Endothelial cell of umbilical vein (primary cell): ENCODE data around the gene ZNF699. TPM values are rescaled to one million over a fixed set of nuclear protein-coding genes. Genes with fewer than 3 reads are reported as not detected.

Source experiments
- BruUV-seq: library from RNA; stranded (reverse); fragments of 400-500 nt; replicated peaks from 2 replicates; lab custom pipeline; 2021; lab: Mats Ljungman, UMichigan
- CTCF ChIA-PET: fragments of 300-600, 350-600 bp; sonication (Branson Sonifier 250); formaldehyde crosslinking; loops from one replicate; lab custom pipeline; 2021; ENCODE audit warnings: antibody characterized with exemption, inconsistent platforms; lab: Charles Lee
- POLR2A ChIA-PET: fragments of 300-600, 350-600 bp; sonication (Branson Sonifier 250); formaldehyde crosslinking; loops from one replicate; lab custom pipeline; 2021; ENCODE audit warnings: antibody characterized with exemption, inconsistent platforms; lab: Charles Lee
- DNase-seq: peaks from one replicate; pipeline ENCODE4 v3.0.0-alpha.2; 2011; ENCODE audit warnings: low read depth, low spot score
- FAIRE-seq: peaks from 2 replicates; lab custom pipeline; 2011; peaks lifted over from hg19 to GRCh38; lab: Jason Lieb, UNC
- H2AFZ ChIP-seq: 2 replicates; pipeline ENCODE4 v1.6.0; 2012; ENCODE audit warnings: low read depth, low read length, control low read depth, inconsistent platforms
- H3K27ac ChIP-seq: 2 replicates; pipeline ENCODE4 v1.5.1; 2011; ENCODE audit warnings: low read depth, mild to moderate bottlenecking, control low read depth, low read length, moderate library complexity; ENCODE audit not compliant: insufficient read depth
- H3K27me3 ChIP-seq, 2 experiments: 2 replicates each; pipeline versions ENCODE4 v1.6.0 to v1.6.1; 2011; ENCODE audit warnings: low read length in 2 of 2, mixed read lengths in 1 of 2; ENCODE audit not compliant: control insufficient read depth in 2 of 2, insufficient read depth in 2 of 2
- H3K36me3 ChIP-seq, 2 experiments: 2 replicates in 1 of 2; 3 replicates in 1 of 2; pipeline ENCODE4 v1.5.1; 2011; ENCODE audit warnings: low read length in 2 of 2, mild to moderate bottlenecking in 1 of 2, moderate library complexity in 1 of 2; ENCODE audit not compliant: control insufficient read depth in 2 of 2, insufficient read depth in 2 of 2; ENCODE audit errors: extremely low read depth in 1 of 2
- H3K4me1 ChIP-seq: 3 replicates; pipeline ENCODE4 v1.5.1; 2011; ENCODE audit warnings: mild to moderate bottlenecking, low read length; ENCODE audit not compliant: control insufficient read depth, insufficient read depth; ENCODE audit errors: extremely low read depth
- H3K4me2 ChIP-seq: 2 replicates; pipeline ENCODE4 v1.6.1; 2011; ENCODE audit warnings: low read length, control low read depth, mixed read lengths; ENCODE audit not compliant: insufficient read depth
- H3K4me3 ChIP-seq, 3 experiments: fragments of 200-600 bp in 1 of 3; sonication (generic), shearing (Covaris generic) in 1 of 3; replicated peaks in 1 of 3; 2 replicates each; pipeline ENCODE4 v1.5.1; 2011 to 2016; ENCODE audit warnings: control low read depth in 3 of 3, low read length in 3 of 3, mild to moderate bottlenecking in 2 of 3, inconsistent platforms in 1 of 3, low read depth in 1 of 3, moderate library complexity in 1 of 3; ENCODE audit not compliant: insufficient read depth in 1 of 3
- H3K79me2 ChIP-seq: 2 replicates; pipeline ENCODE4 v1.6.0; 2012; ENCODE audit warnings: low read length, inconsistent platforms; ENCODE audit not compliant: control insufficient read depth, insufficient read depth
- H3K9ac ChIP-seq: replicated peaks from 2 replicates; pipeline ENCODE3; 2011; ENCODE audit warnings: low read length, control low read depth; ENCODE audit not compliant: insufficient read depth; ENCODE audit errors: extremely low read depth
- H3K9me1 ChIP-seq: replicated peaks from 3 replicates; pipeline ENCODE4 v1.6.0; 2011; ENCODE audit warnings: mild to moderate bottlenecking, low read length; ENCODE audit not compliant: control insufficient read depth, insufficient read depth; ENCODE audit errors: extremely low read depth
- H3K9me3 ChIP-seq: replicated peaks from 2 replicates; pipeline ENCODE4 v1.5.1; 2012; ENCODE audit warnings: low read length, inconsistent platforms; ENCODE audit not compliant: control insufficient read depth, insufficient read depth
- H4K20me1 ChIP-seq: replicated peaks from 2 replicates; pipeline ENCODE3; 2011; ENCODE audit warnings: mild to moderate bottlenecking, low read length; ENCODE audit not compliant: control insufficient read depth, insufficient read depth; ENCODE audit errors: extremely low read depth
- CTCF ChIP-seq, 2 donors: IDR thresholded peaks; 1 replicate in 1 of 2; 2 replicates in 1 of 2; pipeline ENCODE4 v1.5.1; 2011; ENCODE audit warnings: low read length in 2 of 2, mild to moderate bottlenecking in 2 of 2, moderate library complexity in 2 of 2, control low read depth in 1 of 2, inconsistent platforms in 1 of 2, low read depth in 1 of 2; ENCODE audit not compliant: insufficient read depth in 1 of 2; ENCODE audit errors: extremely low read depth in 1 of 2
- EZH2 ChIP-seq: IDR thresholded peaks from 2 replicates; pipeline ENCODE4 v1.6.1; 2012; ENCODE audit warnings: borderline replicate concordance, low read depth, mild to moderate bottlenecking, moderate library complexity, low read length, inconsistent platforms; ENCODE audit not compliant: severe bottlenecking
- FOS ChIP-seq: IDR thresholded peaks from 2 replicates; pipeline ENCODE4 v1.6.1; 2011; ENCODE audit warnings: mild to moderate bottlenecking, low read length, moderate library complexity, borderline replicate concordance; ENCODE audit not compliant: insufficient read depth
- GATA2 ChIP-seq: IDR thresholded peaks from 2 replicates; pipeline ENCODE4 v1.7.0; 2011; ENCODE audit warnings: low read depth, mild to moderate bottlenecking, moderate library complexity, mixed read lengths, low read length; ENCODE audit not compliant: insufficient read length, insufficient read depth
- JUN ChIP-seq: IDR thresholded peaks from 2 replicates; pipeline ENCODE4 v1.6.1; 2011; ENCODE audit warnings: borderline replicate concordance, low read depth; ENCODE audit not compliant: insufficient read length, insufficient read depth
- MAX ChIP-seq: IDR thresholded peaks from 2 replicates; pipeline ENCODE4 v1.6.1; 2011; ENCODE audit not compliant: insufficient read depth, insufficient read length
- MYC ChIP-seq: IDR thresholded peaks from one replicate; pipeline ENCODE4 v1.6.1; 2011; ENCODE audit warnings: mild to moderate bottlenecking, low read depth, low read length
- POLR2A ChIP-seq: IDR thresholded peaks from 2 replicates; pipeline ENCODE4 v1.6.1; 2012; ENCODE audit warnings: low read depth, mild to moderate bottlenecking, control low read depth, low read length
- POLR2AphosphoS5 ChIP-seq: IDR thresholded peaks from 2 replicates; pipeline ENCODE4 v1.6.1; 2012; ENCODE audit warnings: low read depth, mild to moderate bottlenecking, control low read depth, low read length, moderate library complexity; ENCODE audit not compliant: insufficient read depth
- dilution Hi-C: fragments of 300-500 bp; cut with MboI; formaldehyde crosslinking; loops from one replicate; pipeline ENCODE4 v1.15.0; 2019; ENCODE audit warnings: low sequenced_read_pairs; ENCODE audit not compliant: extremely low pct_ligation_motif_present
- intact Hi-C: fragments of 100-400 bp; cut with micrococcal nuclease; formaldehyde crosslinking; loops from one replicate; pipeline ENCODE4 v1.10.0; 2022
- polyA plus RNA-seq, 4 experiments: library from polyadenylated mRNA; depleted of rRNA in 3 of 4; stranded (reverse) in 3 of 4; unstranded in 1 of 4; fragments of >200 nt; gene quantifications; 2 replicates each; pipeline versions ENCODE4 v1.2.1 to v1.2.3, GENCODE V29; 2011 to 2012; ENCODE audit warnings: missing spikeins in 1 of 4
- total RNA-seq: library from RNA; stranded (reverse); gene quantifications from 2 replicates; pipeline ENCODE4 v1.2.3, GENCODE V29; 2021

The ZNF699 gene
- total and polyA plus RNA-seq, 2 donors (not counting 3 experiments of a cell fraction or from before 2014, with no cell fraction given), result 0.59 to 4.7 TPM

GRCh38 chr19:9352505-9352904 is 42.9 kb upstream of the ZNF699 start:
- H3K27ac ChIP-seq, result no peak overlapping the region
- H4K20me1 ChIP-seq, result no peaks in the 10 kb centered on the region
- no peak overlapping the region for H3K4me3 ChIP-seq
- no peak for DNase-seq
- intact Hi-C loops, result no loop called here
- H3K36me3 ChIP-seq, result no peaks in the 10 kb centered on the region
- FAIRE-seq, result no peak
- no TSS peak for BruUV-seq
- dilution Hi-C loops, result no loop called here
- H2AFZ ChIP-seq, result no peak overlapping the region
- POLR2A ChIA-PET, result no interaction called here
- CTCF ChIA-PET, result no interaction called here
- no peak overlapping the region for H3K9ac ChIP-seq
- H3K4me2 ChIP-seq, result no peak overlapping the region
- no peak for TF ChIP-seq EZH2
- no peak for TF ChIP-seq CTCF (IDR thresholded peaks at IDR 0.05; ENCODE audit: extremely low read depth in 1 of 2, insufficient read depth in 1 of 2, low read depth in 1 of 2, low read length in 2 of 2)
- no peak for TF ChIP-seq FOS
- no peak for TF ChIP-seq POLR2AphosphoS5
- TF ChIP-seq MAX, result no peak
- TF ChIP-seq GATA2, result no peak
- TF ChIP-seq MYC, result no peak
- no peak for TF ChIP-seq POLR2A
- no peak for TF ChIP-seq JUN
- no peaks in the 10 kb centered on the region for H3K79me2 ChIP-seq
- peaks cover 5% of the 10 kb centered on the region for H3K9me3 ChIP-seq
- no peaks in the 10 kb centered on the region for H3K27me3 ChIP-seq
- H3K4me1 ChIP-seq, result no peaks in the 10 kb centered on the region
- no peaks in the 10 kb centered on the region for H3K9me1 ChIP-seq
